Measurements from ENCODE around the gene PTTG2. TPM values are rescaled to one million over a fixed set of nuclear protein-coding genes. Genes with fewer than 3 reads are reported as not detected.

PTTG2 gene
- total RNA-seq, 4 donors from 2014 or later: 0.62 to 3.5 (median 2.5) TPM; not detected in 1

DNA sequence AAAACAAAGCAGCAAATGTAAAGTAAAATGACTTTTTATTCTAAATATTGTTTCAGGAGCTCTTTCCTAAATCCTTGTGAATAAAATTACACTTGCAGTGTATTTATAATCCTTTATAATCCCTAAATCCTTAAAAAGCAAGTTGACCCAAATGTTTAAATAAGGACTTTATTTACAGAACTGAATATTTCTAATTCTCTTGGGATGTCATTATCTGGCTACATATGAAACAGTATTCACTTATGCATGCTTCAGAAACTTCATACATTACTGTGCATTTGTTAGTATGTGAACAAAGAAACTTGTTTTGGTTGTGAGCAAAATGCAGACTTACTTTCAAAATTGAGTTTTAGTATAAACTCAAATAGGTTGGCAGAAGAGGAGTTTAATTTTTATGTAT lies 49.2 kb downstream of the PTTG2 start:
- no peak for ATAC-seq
- Histone ChIP-seq H3K9me3 (no peaks in the 10 kb centered on the region), H3K27me3 (no peaks in the 10 kb centered on the region), H3K36me3 (peaks cover 0 to 1% of the 10 kb centered on the region in 2 donors), H3K4me1 (peaks cover 10 to 97% (median 16%) of the 10 kb centered on the region in 3 donors), H3K27ac (peak overlapping the region in 3 of 4 donors; percentile 25 to 42 (median 35)), H3K4me3 (no peak overlapping the region)
- no peak for TF ChIP-seq POLR2AphosphoS5 (IDR thresholded peaks at IDR 0.05)
- TF ChIP-seq EP300 (IDR thresholded peaks at IDR 0.05): no peak
- no peak for TF ChIP-seq POLR2A (IDR thresholded peaks at IDR 0.05)
- TF ChIP-seq, protein P1, sequence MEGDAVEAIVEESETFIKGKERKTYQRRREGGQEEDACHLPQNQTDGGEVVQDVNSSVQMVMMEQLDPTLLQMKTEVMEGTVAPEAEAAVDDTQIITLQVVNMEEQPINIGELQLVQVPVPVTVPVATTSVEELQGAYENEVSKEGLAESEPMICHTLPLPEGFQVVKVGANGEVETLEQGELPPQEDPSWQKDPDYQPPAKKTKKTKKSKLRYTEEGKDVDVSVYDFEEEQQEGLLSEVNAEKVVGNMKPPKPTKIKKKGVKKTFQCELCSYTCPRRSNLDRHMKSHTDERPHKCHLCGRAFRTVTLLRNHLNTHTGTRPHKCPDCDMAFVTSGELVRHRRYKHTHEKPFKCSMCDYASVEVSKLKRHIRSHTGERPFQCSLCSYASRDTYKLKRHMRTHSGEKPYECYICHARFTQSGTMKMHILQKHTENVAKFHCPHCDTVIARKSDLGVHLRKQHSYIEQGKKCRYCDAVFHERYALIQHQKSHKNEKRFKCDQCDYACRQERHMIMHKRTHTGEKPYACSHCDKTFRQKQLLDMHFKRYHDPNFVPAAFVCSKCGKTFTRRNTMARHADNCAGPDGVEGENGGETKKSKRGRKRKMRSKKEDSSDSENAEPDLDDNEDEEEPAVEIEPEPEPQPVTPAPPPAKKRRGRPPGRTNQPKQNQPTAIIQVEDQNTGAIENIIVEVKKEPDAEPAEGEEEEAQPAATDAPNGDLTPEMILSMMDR (IDR thresholded peaks at IDR 0.05): no peak

DNA sequence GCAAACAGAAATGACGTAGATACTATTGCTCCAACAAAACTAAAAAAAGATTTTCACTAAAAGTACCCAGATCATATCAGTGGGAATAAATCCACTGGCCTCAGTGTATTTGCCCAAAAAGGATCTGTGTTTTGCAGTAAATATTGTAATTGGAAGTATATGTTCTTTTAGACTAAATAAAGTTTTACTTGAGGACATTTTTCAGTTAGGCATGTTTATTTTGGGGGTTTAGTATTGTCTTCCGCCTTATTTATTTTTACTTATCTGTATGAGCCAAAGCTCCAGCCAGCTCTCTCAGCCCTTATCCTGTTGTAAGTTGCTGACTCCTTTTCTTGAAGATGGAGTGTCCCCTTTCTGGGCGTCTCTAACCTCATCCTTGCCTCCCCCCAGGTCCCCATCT lies 49.8 kb downstream of the PTTG2 start:
- 35 to 61% methylated on average over 3 of the region's 3 CpGs for WGBS, 2 donors (ENCODE audit: low coverage in 1 of 2)
- TF ChIP-seq EP300 (IDR thresholded peaks at IDR 0.05) (no peak), POLR2A (IDR thresholded peaks at IDR 0.05) (no peak)
- TF ChIP-seq, protein P1 (IDR thresholded peaks at IDR 0.05): no peak
- no peak for ATAC-seq
- Histone ChIP-seq H3K9me3 (no peaks in the 10 kb centered on the region), H3K4me3 (no peak overlapping the region), H3K27ac (peak overlapping the region in 3 of 4 donors; percentile 32 to 42 (median 35)), H3K27me3 (no peaks in the 10 kb centered on the region), H3K4me1 (peaks cover 10 to 97% (median 13%) of the 10 kb centered on the region in 3 donors), H3K36me3 (peaks cover 0 to 7% of the 10 kb centered on the region in 2 donors)

Other genes starting within 250 kb of the PTTG2 start
- 10 to 100 TPM; 19.9 to 35.6 (median 25.3) TPM for gene PGM2, start 133.7 kb upstream of the PTTG2 start, total RNA-seq
- gene TBC1D1, start 69.3 kb upstream of the PTTG2 start, total RNA-seq: 100 to 1,000 TPM; 190 to 279 (median 241) TPM

All from gastroesophageal sphincter (tissue), 4 donors.